Measurements from ENCODE around the gene OR51A7. TPM values are rescaled to one million over a fixed set of nuclear protein-coding genes. Genes with fewer than 3 reads are reported as not detected.

Gene OR51A7
- total and polyA plus RNA-seq, 9 of the 15 experiments (the other 6 are each of a cell fraction or from before 2014, with no cell fraction given): not detected

DNA sequence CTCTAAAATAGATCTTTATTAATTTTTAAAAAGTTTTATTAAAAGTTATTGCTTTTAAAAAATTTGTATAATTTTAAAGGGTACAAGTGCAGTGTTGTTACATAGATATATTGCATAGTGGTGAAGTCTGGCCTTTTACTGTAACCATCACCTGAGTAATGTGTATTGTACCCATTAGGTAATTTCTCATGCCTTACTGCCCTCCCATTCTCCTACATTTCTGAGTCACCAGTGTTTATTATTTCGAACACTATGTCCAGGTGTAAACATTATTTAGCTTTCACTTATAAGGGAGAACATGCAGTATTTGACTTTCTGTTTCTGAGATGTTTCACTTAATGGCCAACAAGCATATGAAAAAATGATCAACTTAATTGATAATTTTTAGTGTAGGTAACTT lies 18.2 kb downstream of the OR51A7 start:
- in situ Hi-C loops (cut with MboI) (no loop called here), intact Hi-C loops (cut with micrococcal nuclease) (loop anchor here (10.0 kb wide), 1 partner anchor 287 kb away; the partner anchor contains the start of gene OR51D1)
- Histone ChIP-seq H3K9ac (ENCODE audit: insufficient read depth in 1 of 2, low read depth in 2 of 2, low read length in 2 of 2) (no peak overlapping the region), H3K79me2 (ENCODE audit: control insufficient read depth, insufficient read depth, low read length) (no peaks in the 10 kb centered on the region), H3K9me1 (ENCODE audit: control insufficient read depth, insufficient read depth, low read length) (no peaks in the 10 kb centered on the region), H3K27me3 (ENCODE audit: control insufficient read depth in 2 of 2, insufficient read depth in 2 of 2, low read length in 2 of 2) (peaks cover 2 to 10% of the 10 kb centered on the region in 2 experiments; a peak in 4 of 5 replicates), H3K27ac (ENCODE audit: extremely low read depth, low read depth, low read length) (no peak overlapping the region), H3K4me2 (ENCODE audit: insufficient read depth, low read length) (no peak overlapping the region), H2AFZ (ENCODE audit: low read depth, low read length) (no peak overlapping the region), H4K20me1 (replicated peaks; ENCODE audit: control insufficient read depth, insufficient read depth, low read length) (no peaks in the 10 kb centered on the region), H3K9me3 (replicated peaks; ENCODE audit: control insufficient read depth, insufficient read depth, low read depth, low read length) (no peaks in the 10 kb centered on the region), H3K36me3 (ENCODE audit: control insufficient read depth, insufficient read depth, low read length) (no peaks in the 10 kb centered on the region), H3K4me1 (replicated peaks in 1 of 2; ENCODE audit: control insufficient read depth in 2 of 2, insufficient read depth in 2 of 2, low read length in 2 of 2) (no peaks in the 10 kb centered on the region), H3K4me3 (no peak overlapping the region)
- DNase-seq (ENCODE audit: extremely low read depth in 1 of 4, low spot score in 3 of 4): no peak
- TF ChIP-seq HIVEP1 (CRISPR knock-in tag; IDR thresholded peaks at IDR 0.05): no peak
- TF ChIP-seq ESRRA (IDR thresholded peaks at IDR 0.05; ENCODE audit: borderline replicate concordance, low read depth): no peak
- no peak for TF ChIP-seq ZNF699 (CRISPR knock-in tag; IDR thresholded peaks at IDR 0.05; ENCODE audit: insufficient replicate concordance)
- TF ChIP-seq NCOA1 (IDR thresholded peaks at IDR 0.05; ENCODE audit: low read depth): no peak
- no peak for TF ChIP-seq NFE2L1 (tag; IDR thresholded peaks at IDR 0.05; ENCODE audit: borderline replicate concordance, low read depth)
- TF ChIP-seq, protein P1, sequence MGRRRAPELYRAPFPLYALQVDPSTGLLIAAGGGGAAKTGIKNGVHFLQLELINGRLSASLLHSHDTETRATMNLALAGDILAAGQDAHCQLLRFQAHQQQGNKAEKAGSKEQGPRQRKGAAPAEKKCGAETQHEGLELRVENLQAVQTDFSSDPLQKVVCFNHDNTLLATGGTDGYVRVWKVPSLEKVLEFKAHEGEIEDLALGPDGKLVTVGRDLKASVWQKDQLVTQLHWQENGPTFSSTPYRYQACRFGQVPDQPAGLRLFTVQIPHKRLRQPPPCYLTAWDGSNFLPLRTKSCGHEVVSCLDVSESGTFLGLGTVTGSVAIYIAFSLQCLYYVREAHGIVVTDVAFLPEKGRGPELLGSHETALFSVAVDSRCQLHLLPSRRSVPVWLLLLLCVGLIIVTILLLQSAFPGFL (CRISPR knock-in tag; IDR thresholded peaks at IDR 0.05): no peak
- no peak for TF ChIP-seq POLR2AphosphoS5 (IDR thresholded peaks at IDR 0.05; ENCODE audit: control insufficient read depth, insufficient read depth, low read depth, low read length)
- TF ChIP-seq SMAD2 (IDR thresholded peaks at IDR 0.05; ENCODE audit: low read depth, low read length): no peak
- TF ChIP-seq HMGN3 (IDR thresholded peaks at IDR 0.05; ENCODE audit: borderline replicate concordance, extremely low read depth, insufficient read length, low read depth, low read length): no peak
- no peak for TF ChIP-seq IFI16 (CRISPR knock-in tag; IDR thresholded peaks at IDR 0.05)
- no peak for TF ChIP-seq ZNF146 (CRISPR knock-in tag; IDR thresholded peaks at IDR 0.05; ENCODE audit: unreplicated experiment)
- TF ChIP-seq ZNF584 (CRISPR knock-in tag; IDR thresholded peaks at IDR 0.05; ENCODE audit: low read depth): no peak
- no peak for TF ChIP-seq PATZ1 (CRISPR knock-in tag; IDR thresholded peaks at IDR 0.05; ENCODE audit: borderline replicate concordance)
- no peak for TF ChIP-seq FOS (IDR thresholded peaks at IDR 0.05; ENCODE audit: extremely low read depth, insufficient read length)
- TF ChIP-seq ZFX (CRISPR knock-in tag; IDR thresholded peaks at IDR 0.05): no peak
- no peak for TF ChIP-seq POLR3G (IDR thresholded peaks at IDR 0.05; ENCODE audit: extremely low read depth, insufficient read length, insufficient replicate concordance)
- no peak for TF ChIP-seq TRIM25 (IDR thresholded peaks at IDR 0.05; ENCODE audit: borderline replicate concordance)
- no peak for TF ChIP-seq DMBX1 (CRISPR knock-in tag; IDR thresholded peaks at IDR 0.05; ENCODE audit: borderline replicate concordance)
- TF ChIP-seq ZNF174 (CRISPR knock-in tag; IDR thresholded peaks at IDR 0.05): no peak
- TF ChIP-seq ZNF239 (CRISPR knock-in tag; IDR thresholded peaks at IDR 0.05): no peak
- 5% methylated on average over 1 of the region's 1 CpG for WGBS (ENCODE audit: insufficient coverage, low coverage, missing lambda C conversion rate)
- ATAC-seq: no peak
- BruUV-seq (replicated peaks): no TSS peak
- no peak for FAIRE-seq
- ChIA-PET CTCF (ENCODE audit: low intra/inter-chr PET ratio) (no interaction called here), POLR2A (no interaction called here)

Data from K562 (cell line).